H1 (cell line): ENCODE data around the gene NXPH3. TPM values are rescaled to one million over a fixed set of nuclear protein-coding genes. Genes with fewer than 3 reads are reported as not detected.

Experiments used
- CTCF ChIA-PET: fragments of 300-600 bp; sonication (Branson Sonifier 250); formaldehyde crosslinking; loops from one replicate; lab custom pipeline; 2021; ENCODE audit not compliant: partially characterized antibody; lab: Charles Lee
- POLR2A ChIA-PET: fragments of 300-600 bp; sonication (Branson Sonifier 250); formaldehyde crosslinking; loops from one replicate; lab custom pipeline; 2021; ENCODE audit warnings: inconsistent platforms; ENCODE audit not compliant: partially characterized antibody; lab: Charles Lee
- DNase-seq, 2 experiments: peaks; one replicate each; pipeline versions ENCODE4 v3.0.0 to v3.0.0-alpha.2; 2010 to 2022; ENCODE audit warnings: low spot score in 2 of 2, low read depth in 1 of 2, mixed read lengths in 1 of 2
- FAIRE-seq: peaks from 2 replicates; lab custom pipeline; 2011; peaks lifted over from hg19 to GRCh38; lab: Jason Lieb, UNC
- H2AFZ ChIP-seq: 2 replicates; pipeline ENCODE4 v1.8.1; 2012; ENCODE audit warnings: low read length, inconsistent platforms
- H2AK5ac ChIP-seq: 2 replicates; pipeline ENCODE4 v1.6.1; 2013; ENCODE audit warnings: low read depth, low read length
- H2BK120ac ChIP-seq: replicated peaks from 2 replicates; pipeline ENCODE3; 2013; ENCODE audit warnings: low read depth, low read length, inconsistent platforms
- H2BK12ac ChIP-seq: 2 replicates; pipeline ENCODE4 v1.6.1; 2013; ENCODE audit warnings: low read depth, low read length
- H2BK15ac ChIP-seq: 2 replicates; pipeline ENCODE4 v1.6.1; 2013; ENCODE audit warnings: low read length
- H2BK20ac ChIP-seq: 2 replicates; pipeline ENCODE4 v1.6.1; 2013; ENCODE audit warnings: low read length
- H2BK5ac ChIP-seq: 2 replicates; pipeline ENCODE4 v1.6.1; 2013; ENCODE audit warnings: low read depth, low read length
- H3K14ac ChIP-seq: 2 replicates; pipeline ENCODE4 v1.6.1; 2013; ENCODE audit warnings: inconsistent platforms; ENCODE audit not compliant: insufficient read length
- H3K18ac ChIP-seq: 2 replicates; pipeline ENCODE4 v1.6.1; 2013; ENCODE audit warnings: low read length; ENCODE audit errors: extremely low read depth
- H3K23ac ChIP-seq: 2 replicates; pipeline ENCODE4 v1.6.1; 2013; ENCODE audit warnings: inconsistent platforms; ENCODE audit not compliant: insufficient read length
- H3K23me2 ChIP-seq: 2 replicates; pipeline ENCODE4 v1.6.1; 2013; ENCODE audit warnings: low read depth, low read length
- H3K27ac ChIP-seq: 2 replicates; pipeline ENCODE4 v1.6.1; 2011; ENCODE audit warnings: low read depth, low read length, inconsistent platforms
- H3K27me3 ChIP-seq, 4 experiments: replicated peaks in 1 of 4; 1 replicate in 1 of 4; 2 replicates in 3 of 4; pipeline versions ENCODE4 v1.6.1 to v1.8.1; 2011 to 2013; ENCODE audit warnings: low read length in 3 of 4, mild to moderate bottlenecking in 3 of 4, inconsistent platforms in 2 of 4, mixed read lengths in 2 of 4, moderate library complexity in 1 of 4; ENCODE audit not compliant: control insufficient read depth in 3 of 4, insufficient read depth in 3 of 4; ENCODE audit errors: extremely low read depth in 1 of 4
- H3K36me3 ChIP-seq, 4 experiments: 2 replicates each; pipeline versions ENCODE4 v1.6.1 to v1.8.1; 2011 to 2013; ENCODE audit warnings: mild to moderate bottlenecking in 4 of 4, low read length in 3 of 4, moderate library complexity in 2 of 4, control low read depth in 1 of 4, inconsistent platforms in 1 of 4; ENCODE audit not compliant: insufficient read depth in 4 of 4, control insufficient read depth in 2 of 4
- H3K4ac ChIP-seq: replicated peaks from 2 replicates; pipeline ENCODE3; 2013; ENCODE audit warnings: low read length, low read depth, mixed read lengths, inconsistent platforms; ENCODE audit not compliant: insufficient read length
- H3K4me1 ChIP-seq, 4 experiments: replicated peaks in 1 of 4; 1 replicate in 1 of 4; 2 replicates in 3 of 4; pipeline versions ENCODE4 v1.6.1 to v1.8.1; 2011 to 2013; ENCODE audit warnings: low read length in 3 of 4, inconsistent platforms in 2 of 4, mixed read lengths in 1 of 4; ENCODE audit not compliant: insufficient read depth in 4 of 4, control insufficient read depth in 3 of 4
- H3K4me2 ChIP-seq, 2 experiments: 2 replicates each; pipeline versions ENCODE4 v1.6.1 to v1.8.1; 2011 to 2013; ENCODE audit warnings: low read depth in 2 of 2, low read length in 2 of 2, control low read depth in 1 of 2, inconsistent platforms in 1 of 2, mild to moderate bottlenecking in 1 of 2; ENCODE audit not compliant: insufficient read depth in 1 of 2
- H3K4me3 ChIP-seq, 4 experiments: fragments of 200-600, 300-600 bp in 1 of 4; sonication (generic), shearing (Covaris generic), sonication (Bioruptor Twin) in 1 of 4; 2 replicates each; pipeline versions ENCODE4 v1.5.1 to v1.8.1; 2011 to 2016; ENCODE audit warnings: low read length in 4 of 4, low read depth in 3 of 4, control low read depth in 2 of 4, inconsistent platforms in 2 of 4, mild to moderate bottlenecking in 2 of 4, mixed read lengths in 1 of 4, moderate library complexity in 1 of 4; ENCODE audit not compliant: insufficient read depth in 2 of 4; ENCODE audit errors: extremely low read depth in 1 of 4
- H3K56ac ChIP-seq: replicated peaks from 2 replicates; pipeline ENCODE3; 2013; ENCODE audit warnings: low read depth, mild to moderate bottlenecking, mixed read lengths, low read length, inconsistent platforms; ENCODE audit not compliant: insufficient read length
- H3K79me1 ChIP-seq: 2 replicates; pipeline ENCODE4 v1.6.1; 2013; ENCODE audit warnings: low read depth, low read length, control low read depth
- H3K79me2 ChIP-seq, 2 experiments: 2 replicates each; pipeline versions ENCODE4 v1.6.1 to v1.8.1; 2012 to 2013; ENCODE audit warnings: low read length in 2 of 2, mild to moderate bottlenecking in 2 of 2, inconsistent platforms in 1 of 2; ENCODE audit not compliant: insufficient read depth in 2 of 2, control insufficient read depth in 1 of 2
- H3K9ac ChIP-seq, 4 experiments: replicated peaks in 1 of 4; 1 replicate in 1 of 4; 2 replicates in 3 of 4; pipeline versions ENCODE4 v1.6.1 to v1.8.1; 2011 to 2013; ENCODE audit warnings: low read depth in 3 of 4, low read length in 3 of 4, control low read depth in 2 of 4, mild to moderate bottlenecking in 2 of 4, moderate library complexity in 2 of 4, inconsistent platforms in 1 of 4; ENCODE audit errors: extremely low read depth in 1 of 4
- H3K9me3 ChIP-seq, 2 experiments: 2 replicates each; pipeline versions ENCODE4 v1.6.1 to v1.8.1; 2012 to 2013; ENCODE audit warnings: mild to moderate bottlenecking in 2 of 2, moderate library complexity in 2 of 2, control low read depth in 1 of 2, inconsistent platforms in 1 of 2, low read depth in 1 of 2, low read length in 1 of 2, mixed read lengths in 1 of 2; ENCODE audit not compliant: insufficient read depth in 2 of 2
- H4K20me1 ChIP-seq, 2 experiments: replicated peaks in 1 of 2; 2 replicates each; pipeline versions ENCODE3 to v1.8.1; 2011 to 2013; ENCODE audit warnings: inconsistent platforms in 2 of 2, low read length in 2 of 2, mild to moderate bottlenecking in 1 of 2; ENCODE audit not compliant: insufficient read depth in 2 of 2, control insufficient read depth in 1 of 2
- H4K5ac ChIP-seq: 2 replicates; pipeline ENCODE4 v1.6.1; 2013; ENCODE audit warnings: low read length, low read depth, mixed read lengths, inconsistent platforms; ENCODE audit not compliant: insufficient read length
- H4K8ac ChIP-seq: 2 replicates; pipeline ENCODE4 v1.8.0; 2013; ENCODE audit warnings: mild to moderate bottlenecking, moderate library complexity, low read length, inconsistent platforms; ENCODE audit not compliant: insufficient read depth; ENCODE audit errors: extremely low read depth
- H4K91ac ChIP-seq: replicated peaks from 2 replicates; pipeline ENCODE3; 2013; ENCODE audit warnings: low read length, mixed read lengths, inconsistent platforms; ENCODE audit not compliant: insufficient read length
- ASH2L ChIP-seq: fragments of 200-600, 300-600 bp; sonication (generic); IDR thresholded peaks from one replicate; pipeline ENCODE4 v1.7.1; 2017; ENCODE audit warnings: low read length
- BRCA1 ChIP-seq: IDR thresholded peaks from 2 replicates; pipeline ENCODE4 v1.6.1; 2012; ENCODE audit warnings: low read depth, low read length, improper control_type of control experiment
- CBX5 ChIP-seq: fragments of 300-800, 300-1000 bp; sonication (generic); IDR thresholded peaks from 2 replicates; pipeline ENCODE4 v1.7.1; 2016; ENCODE audit warnings: antibody characterized with exemption, low read length, low read depth
- EGR1 ChIP-seq: IDR thresholded peaks from 2 replicates; pipeline ENCODE4 v1.6.1; 2011; ENCODE audit warnings: low read depth, low read length, borderline replicate concordance
- GTF2F1 ChIP-seq: IDR thresholded peaks from 2 replicates; pipeline ENCODE4 v1.6.1; 2012; ENCODE audit warnings: low read depth, low read length, improper control_type of control experiment, borderline replicate concordance
- MAFK ChIP-seq: IDR thresholded peaks from 2 replicates; pipeline ENCODE4 v1.6.1; 2012; ENCODE audit warnings: low read depth, mild to moderate bottlenecking, improper control_type of control experiment, low read length
- SIN3A ChIP-seq, 2 experiments: IDR thresholded peaks in 1 of 2; conservative IDR thresholded peaks in 1 of 2; 2 replicates each; pipeline ENCODE4 v1.6.1; 2011 to 2012; ENCODE audit warnings: low read length in 2 of 2, improper control_type of control experiment in 1 of 2, low read depth in 1 of 2, mild to moderate bottlenecking in 1 of 2
- YY1 ChIP-seq: IDR thresholded peaks from 2 replicates; pipeline ENCODE4 v1.6.1; 2011; ENCODE audit warnings: low read depth, mild to moderate bottlenecking, low read length
- WGBS, 2 experiments: shearing (Covaris generic) in 1 of 2; methylation state at CpG; one replicate each; pipeline versions ENCODE4 v1.1.6 to v1.1.7; 2013 to 2015; ENCODE audit warnings: low lambda C conversion rate in 2 of 2, mixed read lengths in 2 of 2, inconsistent platforms in 1 of 2, low coverage in 1 of 2, missing lambda C conversion rate in 1 of 2; ENCODE audit not compliant: insufficient replicate concordance in 2 of 2, insufficient coverage in 1 of 2, insufficient read length in 1 of 2; ENCODE audit errors: extremely low coverage in 1 of 2, missing lambda C conversion rate in 1 of 2; 5-methylcytosine and 5-hydroxymethylcytosine counted together
- polyA plus RNA-seq, 7 experiments: library from polyadenylated mRNA; depleted of rRNA in 3 of 7; stranded (reverse) in 5 of 7; unstranded in 2 of 7; fragments of >200 nt in 5 of 7; fragments of 200-250 nt in 2 of 7; gene quantifications; 1 replicate in 5 of 7; 2 replicates in 1 of 7; 4 replicates in 1 of 7; pipeline versions ENCODE4 v1.2.1 to v1.2.3, GENCODE V29; 2011 to 2013; ENCODE audit warnings: missing spikeins in 2 of 7, mixed read lengths in 2 of 7
- total RNA-seq: library from RNA; stranded (reverse); fragmentation: NEBNext Ultra II Directional; extraction: Animal tissue kit (Norgen Biotek cat#: 25700); gene quantifications from 2 replicates; pipeline ENCODE4 v1.2.1, GENCODE V29; 2021
- TF ChIP-seq, protein P1 (sequence below): IDR thresholded peaks from 2 replicates; pipeline ENCODE4 v1.6.1; 2011; ENCODE audit warnings: low read length, improper control_type of control experiment
- TF ChIP-seq, protein P2 (sequence below): IDR thresholded peaks from 2 replicates; pipeline ENCODE4 v1.6.1; 2012; ENCODE audit warnings: inconsistent platforms

NXPH3 gene
- total and polyA plus RNA-seq, 2 of the 8 experiments (the other 6 are each of a cell fraction or from before 2014, with no cell fraction given) = 2.5 to 3.7 TPM

DNA sequence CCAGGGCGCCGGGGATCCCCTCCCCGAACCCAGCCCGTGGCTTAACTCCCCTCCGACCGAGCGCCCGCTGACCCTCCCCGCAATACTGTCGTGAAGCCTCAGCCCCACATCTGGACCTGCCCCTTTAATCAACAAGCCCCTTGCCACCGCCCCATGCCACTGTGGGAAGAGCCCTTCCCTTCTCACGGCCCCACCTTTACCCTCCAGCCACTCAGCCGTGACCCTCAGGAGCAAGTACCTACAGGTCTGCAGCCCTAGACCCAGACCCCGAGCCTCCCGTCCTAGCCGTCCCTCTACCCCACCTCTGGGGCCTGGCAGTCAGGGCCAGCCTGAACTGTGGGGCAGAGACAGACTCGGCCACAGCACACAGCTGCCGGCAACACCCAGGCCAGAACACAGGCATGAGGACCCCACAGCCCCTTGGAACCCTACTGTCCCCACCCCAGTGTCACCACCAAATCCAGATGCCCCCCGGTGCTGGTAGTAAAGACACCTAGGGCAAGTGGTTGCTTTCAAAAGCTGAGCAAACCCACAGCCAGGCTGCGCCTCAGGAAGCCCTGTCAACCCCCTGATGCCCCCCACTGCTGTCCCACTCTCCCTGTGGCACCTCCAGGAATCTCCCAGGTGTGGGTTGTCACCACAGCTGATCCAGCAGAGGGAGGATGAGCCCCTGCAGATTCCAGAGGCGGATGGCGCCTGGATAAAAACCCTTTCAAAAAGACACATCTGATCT lies 1.4 kb downstream of the NXPH3 start:
- Histone ChIP-seq H3K9me3 (no peaks in the 10 kb centered on the region), H4K91ac (no peak overlapping the region), H2BK12ac (peak overlapping the region; percentile 75; the same call in 1 of the 2 replicates), H3K9ac (peak overlapping the region in 2 of 4 experiments; percentile 20 to 38; a peak in 4 of 7 replicates), H3K4me1 (peaks cover 0 to 23% (median 10%) of the 10 kb centered on the region in 4 experiments; a peak in 6 of 7 replicates), H2AK5ac (no peak overlapping the region), H2BK15ac (peak overlapping the region; percentile 72; the same call in 1 of the 2 replicates), H3K4me2 (peak overlapping the region; percentile 81 to 87), H2BK20ac (no peak overlapping the region), H4K20me1 (peaks cover 0 to 4% of the 10 kb centered on the region in 2 experiments), H4K8ac (no peak overlapping the region; the same call in 1 of the 2 replicates), H4K5ac (peak overlapping the region; percentile 42), H3K23me2 (peaks cover 12% of the 10 kb centered on the region), H3K27me3 (peaks cover 4 to 14% (median 8%) of the 10 kb centered on the region in 4 experiments; a peak in 5 of 7 replicates), H2AFZ (no peak overlapping the region), H3K23ac (no peak overlapping the region), H3K56ac (no peak overlapping the region), H3K4me3 (peak overlapping the region; percentile 58 to 79 (median 72)), H3K36me3 (no peaks in the 10 kb centered on the region), H3K4ac (no peak overlapping the region), H2BK5ac (peak overlapping the region; percentile 44; the same call in 1 of the 2 replicates), H3K27ac (no peak overlapping the region), H3K18ac (peak overlapping the region; percentile 78), H3K79me2 (no peaks in the 10 kb centered on the region), H3K14ac (no peak overlapping the region), H2BK120ac (no peak overlapping the region), H3K79me1 (no peaks in the 10 kb centered on the region)
- WGBS, 2 experiments = 22% methylated on average over 14 of the region's 22 CpGs; no CpG with 5 or more reads in 1 of the 2 experiments
- ChIA-PET CTCF (interaction anchor here (0.9 to 3.1 kb wide), 12 partner anchors 9 to 143 kb away, joined by 3 to 23 read pairs (median 4); partner anchors contain the start of gene SLC35B1), POLR2A (interaction anchor here (0.8 to 1.4 kb wide), 3 partner anchors 108 to 122 kb away, joined by 3 to 4 read pairs (median 3); no protein-coding TSS in a partner anchor)
- DNase-seq (no peak), FAIRE-seq (no peak)
- TF ChIP-seq SIN3A (conservative IDR thresholded peaks at IDR 0.05 in 1 of 2, IDR thresholded peaks at IDR 0.05 in 1 of 2; ENCODE audit: low read depth in 1 of 2, low read length in 2 of 2) = no peak
- no peak for TF ChIP-seq CBX5
- TF ChIP-seq EGR1 = no peak
- TF ChIP-seq ASH2L = no peak
- TF ChIP-seq, protein P1, sequence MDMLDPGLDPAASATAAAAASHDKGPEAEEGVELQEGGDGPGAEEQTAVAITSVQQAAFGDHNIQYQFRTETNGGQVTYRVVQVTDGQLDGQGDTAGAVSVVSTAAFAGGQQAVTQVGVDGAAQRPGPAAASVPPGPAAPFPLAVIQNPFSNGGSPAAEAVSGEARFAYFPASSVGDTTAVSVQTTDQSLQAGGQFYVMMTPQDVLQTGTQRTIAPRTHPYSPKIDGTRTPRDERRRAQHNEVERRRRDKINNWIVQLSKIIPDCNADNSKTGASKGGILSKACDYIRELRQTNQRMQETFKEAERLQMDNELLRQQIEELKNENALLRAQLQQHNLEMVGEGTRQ = no peak
- no peak for TF ChIP-seq MAFK
- no peak for TF ChIP-seq BRCA1
- TF ChIP-seq, protein P2, sequence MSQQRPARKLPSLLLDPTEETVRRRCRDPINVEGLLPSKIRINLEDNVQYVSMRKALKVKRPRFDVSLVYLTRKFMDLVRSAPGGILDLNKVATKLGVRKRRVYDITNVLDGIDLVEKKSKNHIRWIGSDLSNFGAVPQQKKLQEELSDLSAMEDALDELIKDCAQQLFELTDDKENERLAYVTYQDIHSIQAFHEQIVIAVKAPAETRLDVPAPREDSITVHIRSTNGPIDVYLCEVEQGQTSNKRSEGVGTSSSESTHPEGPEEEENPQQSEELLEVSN = no peak
- TF ChIP-seq YY1 = no peak
- no peak for TF ChIP-seq GTF2F1
